Omental fat pad (tissue), 4 donors: ENCODE data around the gene GLRX2. TPM values are rescaled to one million over a fixed set of nuclear protein-coding genes. Genes with fewer than 3 reads are reported as not detected.
A peak's percentile ranks its signal among the peaks of the same experiment; 100 is the strongest.
"Not testable (repeated sequence)": the region's sequence is repeated elsewhere in the genome, so short reads cannot be mapped to it uniquely, and the experiment has no call there.

Experiments
- ATAC-seq: fragments of 150-250 bp; one replicate; pipeline ENCODE4 v1.9.1; 2016; ENCODE audit warnings: mild to moderate bottlenecking, moderate library complexity; ENCODE audit not compliant: low FRiP score
- DNase-seq: peaks from one replicate; pipeline ENCODE4 v3.0.0-alpha.2; 2019; ENCODE audit warnings: low spot score
- small RNA-seq: library from RNA; depleted of rRNA; stranded (forward); fragments of <200 nt; gene quantifications from one replicate; pipeline ENCODE3, GENCODE V24; 2016
- total RNA-seq, 4 donors: library from RNA; depleted of rRNA; stranded (reverse); fragments of >200 nt; gene quantifications; one replicate each; pipeline ENCODE4 v1.1.0, GENCODE V29; 2016
- TF ChIP-seq, protein P1 (sequence below), 3 donors: fragments of 450-650 bp; IDR thresholded peaks; one replicate each; pipeline ENCODE4 v1.5.1; 2016 to 2017; ENCODE audit warnings: antibody characterized with exemption in 3 of 3, mild to moderate bottlenecking in 3 of 3, moderate library complexity in 2 of 3

The GLRX2 gene
- total RNA-seq, 4 donors from 2014 or later: 6.1 to 12.6 (median 8.7) TPM

DNA sequence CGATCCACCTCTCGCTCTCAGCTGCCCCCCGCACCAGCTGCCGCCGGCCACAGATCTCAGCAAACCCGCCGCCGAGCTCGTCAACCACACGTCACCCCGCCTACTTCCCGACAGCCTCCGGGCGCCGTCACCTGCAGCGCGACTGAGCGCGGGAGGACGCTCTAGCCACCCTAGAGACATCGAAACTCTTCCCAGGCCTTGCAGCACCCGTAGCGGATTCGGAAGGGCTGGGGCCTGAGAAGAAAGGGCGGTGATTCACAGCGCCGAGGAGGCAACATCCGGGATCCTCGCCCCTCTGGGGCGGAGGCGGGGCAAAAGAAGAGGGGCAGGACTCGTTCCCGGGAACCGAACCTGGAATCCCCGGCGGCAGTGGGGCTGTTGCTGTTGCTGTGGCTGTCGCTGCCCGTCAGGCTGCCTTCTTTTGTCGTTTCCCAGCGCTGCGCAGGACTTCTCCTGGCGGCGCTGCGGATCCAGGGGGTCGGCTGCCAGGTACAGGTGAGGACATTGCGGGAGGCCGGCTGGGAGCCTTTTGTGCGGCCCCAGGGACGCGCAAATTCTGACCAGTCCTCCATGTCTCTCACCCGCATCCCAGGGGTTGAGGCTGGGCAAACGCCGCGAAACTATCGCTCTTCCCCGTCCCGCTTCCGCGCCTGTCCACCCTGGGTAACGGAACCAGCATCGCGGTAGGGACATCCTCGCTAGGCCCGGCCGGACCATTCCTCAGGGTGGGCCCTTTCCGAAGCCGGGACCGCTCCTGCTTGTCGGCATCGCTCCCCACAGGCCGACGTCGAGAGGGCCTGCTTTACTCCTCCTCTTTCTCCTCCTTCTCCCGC, 45.7 kb downstream of the GLRX2 start, which contains the start of the genes RO60 and UCHL5:
Gene RO60, plus strand, starts transcription at position 331 of the 833 bp plus-strand sequence. CDS start 9,443 bp downstream, outside the sequence.
Gene UCHL5, minus strand, starts transcription at position 79 of the 833 bp plus-strand sequence. CDS start 100 bp downstream, outside the sequence.
- TF ChIP-seq, protein P1, sequence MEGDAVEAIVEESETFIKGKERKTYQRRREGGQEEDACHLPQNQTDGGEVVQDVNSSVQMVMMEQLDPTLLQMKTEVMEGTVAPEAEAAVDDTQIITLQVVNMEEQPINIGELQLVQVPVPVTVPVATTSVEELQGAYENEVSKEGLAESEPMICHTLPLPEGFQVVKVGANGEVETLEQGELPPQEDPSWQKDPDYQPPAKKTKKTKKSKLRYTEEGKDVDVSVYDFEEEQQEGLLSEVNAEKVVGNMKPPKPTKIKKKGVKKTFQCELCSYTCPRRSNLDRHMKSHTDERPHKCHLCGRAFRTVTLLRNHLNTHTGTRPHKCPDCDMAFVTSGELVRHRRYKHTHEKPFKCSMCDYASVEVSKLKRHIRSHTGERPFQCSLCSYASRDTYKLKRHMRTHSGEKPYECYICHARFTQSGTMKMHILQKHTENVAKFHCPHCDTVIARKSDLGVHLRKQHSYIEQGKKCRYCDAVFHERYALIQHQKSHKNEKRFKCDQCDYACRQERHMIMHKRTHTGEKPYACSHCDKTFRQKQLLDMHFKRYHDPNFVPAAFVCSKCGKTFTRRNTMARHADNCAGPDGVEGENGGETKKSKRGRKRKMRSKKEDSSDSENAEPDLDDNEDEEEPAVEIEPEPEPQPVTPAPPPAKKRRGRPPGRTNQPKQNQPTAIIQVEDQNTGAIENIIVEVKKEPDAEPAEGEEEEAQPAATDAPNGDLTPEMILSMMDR (IDR thresholded peaks at IDR 0.05): no peak
- peak; percentile 98 for ATAC-seq
- peak; percentile 72 for DNase-seq

DNA sequence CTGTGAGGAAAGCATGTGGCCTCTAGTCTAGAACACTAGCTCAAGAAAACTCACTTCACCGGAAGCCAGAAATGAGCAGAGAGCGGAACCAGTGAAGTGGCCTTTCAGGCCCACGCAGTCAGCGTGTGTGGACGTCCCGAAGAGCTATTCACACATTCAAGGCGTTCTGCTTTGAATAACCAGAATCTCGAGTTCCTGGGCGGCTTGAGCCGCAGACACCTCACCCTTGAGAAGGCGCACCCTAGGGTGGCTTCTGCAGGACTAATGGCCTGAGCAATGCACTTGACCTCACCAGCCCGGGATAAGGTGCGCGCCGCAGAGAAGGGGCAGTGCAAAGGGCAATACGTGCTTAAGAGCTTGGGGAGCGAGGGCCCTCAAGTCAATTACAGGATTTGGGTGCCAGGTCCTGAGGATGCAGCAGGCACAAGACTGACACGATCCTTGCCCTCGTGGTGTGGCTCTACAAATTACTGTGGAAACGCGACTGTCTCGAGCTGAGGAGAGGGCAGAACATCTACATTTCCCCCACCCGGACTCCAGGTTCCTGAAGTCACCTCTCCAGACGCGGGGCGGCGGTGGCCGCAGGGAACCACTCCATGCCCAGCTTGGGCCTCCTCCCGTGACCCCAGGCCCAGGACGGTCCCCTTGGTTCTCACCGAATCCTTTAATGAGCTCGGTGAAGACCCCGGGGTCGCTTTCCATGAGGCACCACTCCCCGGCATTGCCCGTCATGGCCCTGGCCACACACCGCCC, 46.5 kb downstream of the GLRX2 start:
- DNase-seq (no peak), ATAC-seq (peak; percentile 15)
- TF ChIP-seq, protein P1 (IDR thresholded peaks at IDR 0.05): no peak

DNA sequence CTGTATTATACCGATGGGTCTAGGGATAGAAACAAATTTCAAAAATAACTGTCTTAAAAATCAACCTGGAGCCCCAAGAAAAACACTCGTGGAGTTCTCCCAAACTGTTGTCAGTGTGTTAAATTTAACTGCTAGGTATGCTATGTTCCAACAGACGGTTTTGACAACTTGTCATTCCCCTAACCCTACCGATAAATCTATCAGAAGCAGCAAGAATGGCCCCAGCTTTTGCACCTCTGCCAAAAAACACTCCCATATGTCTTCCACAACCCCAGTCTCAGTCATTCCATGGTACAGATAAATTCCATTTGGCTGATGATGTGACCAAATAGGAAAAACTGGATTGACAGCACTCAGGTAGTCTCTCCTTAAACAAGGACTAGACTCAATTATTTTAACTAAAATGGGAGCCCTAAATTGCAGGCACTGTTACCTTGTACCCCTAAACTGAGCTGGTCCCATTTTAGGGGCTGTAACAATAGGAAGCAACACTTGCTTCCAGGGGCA, 51.0 kb downstream of the GLRX2 start:
- DNase-seq: no peak
- TF ChIP-seq, protein P1 (IDR thresholded peaks at IDR 0.05): no peak
- no peak for ATAC-seq

DNA sequence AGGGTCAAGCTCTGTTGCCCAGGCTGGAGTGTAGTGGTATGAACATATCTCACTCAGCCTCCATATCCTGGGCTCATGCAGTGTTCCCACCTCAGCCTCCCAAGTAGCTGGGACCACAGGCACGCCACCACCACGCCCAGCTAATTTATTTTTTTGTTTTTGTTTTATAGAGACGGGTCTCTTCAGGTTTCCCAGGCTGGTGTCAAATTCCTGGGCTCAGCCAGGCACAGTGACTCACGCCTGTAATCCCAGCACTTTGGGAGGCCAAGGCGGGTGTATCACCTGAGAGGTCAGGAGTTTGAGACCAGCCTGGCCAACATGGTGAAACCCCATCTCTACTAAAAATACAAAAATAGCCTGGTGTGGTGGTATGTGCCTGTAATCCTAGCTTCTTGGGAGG, 56.3 kb downstream of the GLRX2 start:
- ATAC-seq, DNase-seq: not testable (repeated sequence)

Small RNAs within 50 kb of the gene (small RNA-seq; reads per million reads assigned to genes)
- not detected for gene MIR1278
- not detected for gene SCARNA18B

Other genes starting within 250 kb of the GLRX2 start
- 10 to 100 TPM; 19.4 to 59.6 (median 26.3) TPM for gene UCHL5, start 46.1 kb downstream of the GLRX2 start, total RNA-seq
- 100 to 1,000 TPM in 1 of 4 donors, 10 to 100 TPM in 3; 64.5 to 119 (median 67.9) TPM for gene RO60, start 45.8 kb downstream of the GLRX2 start, total RNA-seq
- gene CDC73, start 16.6 kb upstream of the GLRX2 start, total RNA-seq: 10 to 100 TPM; 34.0 to 50.2 (median 39.7) TPM
- 1 to 10 TPM in 2 of 4 donors, under 1 TPM in 2; 0.25 to 1.3 (median 0.74) TPM for gene B3GALT2, start 81.2 kb upstream of the GLRX2 start, total RNA-seq